H9 (cell line): ENCODE data around the gene FSTL1. TPM values are rescaled to one million over a fixed set of nuclear protein-coding genes. Genes with fewer than 3 reads are reported as not detected.
A peak's percentile ranks its signal among the peaks of the same experiment; 100 is the strongest.

Experiments
- DNase-seq: peaks from one replicate; pipeline ENCODE4 v3.0.0-alpha.2; 2017
- H2AFZ ChIP-seq: one replicate; pipeline ENCODE4 v1.6.1; 2013; ENCODE audit warnings: mild to moderate bottlenecking, low read length, control low read depth, moderate library complexity
- H2AK5ac ChIP-seq: 2 replicates; pipeline ENCODE4 v1.6.1; 2013; ENCODE audit warnings: low read length, control low read depth, mixed read lengths; ENCODE audit not compliant: insufficient read length
- H2BK120ac ChIP-seq: one replicate; pipeline ENCODE4 v1.6.1; 2013; ENCODE audit warnings: low read depth, mild to moderate bottlenecking, low read length, control low read depth, inconsistent platforms; ENCODE audit not compliant: poor library complexity, severe bottlenecking
- H2BK12ac ChIP-seq: 2 replicates; pipeline ENCODE4 v1.6.1; 2013; ENCODE audit warnings: low read length, control low read depth, mixed read lengths, low read depth; ENCODE audit not compliant: insufficient read length
- H2BK15ac ChIP-seq: 2 replicates; pipeline ENCODE4 v1.6.1; 2013; ENCODE audit warnings: low read depth, low read length, control low read depth
- H2BK20ac ChIP-seq: one replicate; pipeline ENCODE4 v1.6.1; 2013; ENCODE audit warnings: low read depth, mild to moderate bottlenecking, low read length, control low read depth, inconsistent platforms; ENCODE audit not compliant: poor library complexity, severe bottlenecking
- H2BK5ac ChIP-seq: 2 replicates; pipeline ENCODE4 v1.6.1; 2013; ENCODE audit warnings: low read length, control low read depth, mixed read lengths; ENCODE audit not compliant: insufficient read length
- H3K14ac ChIP-seq: 2 replicates; pipeline ENCODE4 v1.6.1; 2013; ENCODE audit warnings: low read length, control low read depth; ENCODE audit not compliant: insufficient read depth
- H3K18ac ChIP-seq: 2 replicates; pipeline ENCODE4 v1.6.1; 2013; ENCODE audit warnings: low read depth, mild to moderate bottlenecking, mixed read lengths, low read length, control low read depth; ENCODE audit not compliant: insufficient read length
- H3K23ac ChIP-seq: 2 replicates; pipeline ENCODE4 v1.6.1; 2013; ENCODE audit warnings: low read length, control low read depth, mixed read lengths, low read depth; ENCODE audit not compliant: insufficient read length
- H3K23me2 ChIP-seq: 2 replicates; pipeline ENCODE4 v1.6.1; 2013; ENCODE audit warnings: low read depth, mild to moderate bottlenecking, mixed read lengths, low read length, control low read depth; ENCODE audit not compliant: insufficient read length, poor library complexity, severe bottlenecking
- H3K27ac ChIP-seq: 2 replicates; pipeline ENCODE4 v1.5.1; 2013; ENCODE audit warnings: low read length, control low read depth, mixed read lengths, low read depth; ENCODE audit not compliant: insufficient read length
- H3K27me3 ChIP-seq: 2 replicates; pipeline ENCODE4 v1.6.1; 2013; ENCODE audit warnings: low read length, control low read depth, inconsistent platforms; ENCODE audit not compliant: insufficient read depth
- H3K4ac ChIP-seq: 2 replicates; pipeline ENCODE4 v1.6.1; 2013; ENCODE audit warnings: low read depth, mild to moderate bottlenecking, control low read depth, inconsistent platforms, low read length, moderate library complexity
- H3K4me1 ChIP-seq: 2 replicates; pipeline ENCODE4 v1.6.1; 2013; ENCODE audit warnings: low read length, control low read depth, inconsistent platforms; ENCODE audit not compliant: insufficient read depth
- H3K4me2 ChIP-seq: 2 replicates; pipeline ENCODE4 v1.6.1; 2013; ENCODE audit warnings: low read length, control low read depth, mixed read lengths; ENCODE audit not compliant: insufficient read length, insufficient read depth
- H3K56ac ChIP-seq: 2 replicates; pipeline ENCODE4 v1.6.1; 2013; ENCODE audit warnings: low read depth, mild to moderate bottlenecking, mixed read lengths, low read length, control low read depth; ENCODE audit not compliant: insufficient read length
- H3K79me1 ChIP-seq: 2 replicates; pipeline ENCODE4 v1.6.1; 2013; ENCODE audit warnings: low read depth, mild to moderate bottlenecking, moderate library complexity, low read length, control low read depth, inconsistent platforms; ENCODE audit not compliant: insufficient read depth, poor library complexity, severe bottlenecking
- H3K79me2 ChIP-seq: 2 replicates; pipeline ENCODE4 v1.6.1; 2013; ENCODE audit warnings: low read length, control low read depth, inconsistent platforms; ENCODE audit not compliant: insufficient read depth
- H3K9ac ChIP-seq: 2 replicates; pipeline ENCODE4 v1.6.1; 2013; ENCODE audit warnings: low read length, control low read depth, mixed read lengths; ENCODE audit not compliant: insufficient read length; ENCODE audit errors: extremely low read depth
- H3K9me3 ChIP-seq: one replicate; pipeline ENCODE4 v1.6.1; 2013; ENCODE audit warnings: low read depth, low read length, inconsistent platforms; ENCODE audit not compliant: control insufficient read depth
- H3T11ph ChIP-seq: one replicate; pipeline ENCODE4 v1.6.1; 2013; ENCODE audit warnings: mild to moderate bottlenecking, low read length, control low read depth, inconsistent platforms
- H4K20me1 ChIP-seq: one replicate; pipeline ENCODE4 v1.6.1; 2013; ENCODE audit not compliant: control insufficient read depth, insufficient read length, insufficient read depth
- H4K5ac ChIP-seq: 2 replicates; pipeline ENCODE4 v1.6.1; 2013; ENCODE audit warnings: low read depth, mild to moderate bottlenecking, mixed read lengths, low read length, control low read depth; ENCODE audit not compliant: insufficient read length
- H4K8ac ChIP-seq: replicated peaks from 2 replicates; pipeline ENCODE4 v1.6.1; 2013; ENCODE audit warnings: low read length, control low read depth, mixed read lengths, low read depth; ENCODE audit not compliant: insufficient read length
- H4K91ac ChIP-seq: 2 replicates; pipeline ENCODE4 v1.6.1; 2013; ENCODE audit warnings: low read depth, mild to moderate bottlenecking, moderate library complexity, mixed read lengths, low read length, control low read depth; ENCODE audit not compliant: insufficient read length
- H3K27ac Mint-ChIP-seq, 3 experiments: 2 replicates in 2 of 3; 3 replicates in 1 of 3; pipeline ENCODE4 v1.8.0; 2020 to 2021; ENCODE audit warnings: mixed read lengths in 3 of 3, mild to moderate bottlenecking in 1 of 3, moderate library complexity in 1 of 3
- H3K27me3 Mint-ChIP-seq: 2 replicates; pipeline ENCODE4 v1.8.0; 2021; ENCODE audit warnings: low read depth, mild to moderate bottlenecking, moderate library complexity, mixed read lengths
- H3K36me3 Mint-ChIP-seq, 3 experiments: 2 replicates in 2 of 3; 3 replicates in 1 of 3; pipeline ENCODE4 v1.8.0; 2020 to 2021; ENCODE audit warnings: low read depth in 3 of 3, mixed read lengths in 3 of 3; ENCODE audit not compliant: insufficient read depth in 1 of 3
- H3K4me1 Mint-ChIP-seq, 2 experiments: 2 replicates each; pipeline ENCODE4 v1.8.0; 2020; ENCODE audit warnings: mixed read lengths in 2 of 2
- H3K4me3 Mint-ChIP-seq, 2 experiments: 2 replicates in 1 of 2; 3 replicates in 1 of 2; pipeline ENCODE4 v1.8.0; 2020 to 2021; ENCODE audit warnings: mild to moderate bottlenecking in 2 of 2, mixed read lengths in 2 of 2, moderate library complexity in 1 of 2
- H3K9me3 Mint-ChIP-seq, 2 experiments: 2 replicates in 1 of 2; 3 replicates in 1 of 2; pipeline ENCODE4 v1.8.0; 2020; ENCODE audit warnings: mild to moderate bottlenecking in 2 of 2, mixed read lengths in 2 of 2, moderate library complexity in 1 of 2
- WGBS: extraction: QIAGEN DNeasy Blood & Tissue Kit; methylation state at CpG from one replicate; pipeline ENCODE4 v1.1.7; 2013; ENCODE audit warnings: missing lambda C conversion rate, low lambda C conversion rate, mixed read lengths; ENCODE audit not compliant: insufficient read length; ENCODE audit errors: extremely low coverage; 5-methylcytosine and 5-hydroxymethylcytosine counted together
- total RNA-seq: library from RNA; stranded (reverse); gene quantifications from 2 replicates; pipeline ENCODE4 v1.2.1, GENCODE V29; 2021
- TF ChIP-seq, protein P1 (sequence below): fragments of 200-600 bp; sonication (generic); conservative IDR thresholded peaks from 3 replicates; pipeline ENCODE4 v1.8.0; 2021; ENCODE audit warnings: antibody characterized with exemption, mild to moderate bottlenecking

FSTL1 gene
- total RNA-seq, 1 experiment from 2014 or later, result 326 TPM

DNA sequence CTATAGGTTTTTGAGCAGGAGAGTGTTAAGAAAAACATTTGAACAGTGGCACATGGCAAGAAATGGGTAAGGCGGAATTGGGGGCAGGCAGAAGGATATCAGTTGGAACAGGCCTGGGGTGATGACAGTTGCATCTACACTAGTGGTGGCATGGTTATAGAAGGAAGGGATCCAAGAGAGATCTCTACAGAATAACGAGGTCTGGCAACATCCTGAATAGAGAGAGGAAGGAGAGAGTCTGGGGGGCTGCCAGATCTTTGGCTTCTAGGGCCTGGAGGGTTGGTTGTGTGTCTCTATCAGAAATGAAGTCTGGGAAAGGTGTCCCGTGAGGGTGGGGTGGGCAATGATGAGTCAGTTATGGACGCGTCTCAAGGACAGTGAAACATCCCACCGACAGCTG is 26.3 kb downstream of the FSTL1 start:
- no CpG with 5 or more reads among the region's 6 CpGs for WGBS
- no peak overlapping the region for H3K56ac ChIP-seq
- TF ChIP-seq, protein P1, sequence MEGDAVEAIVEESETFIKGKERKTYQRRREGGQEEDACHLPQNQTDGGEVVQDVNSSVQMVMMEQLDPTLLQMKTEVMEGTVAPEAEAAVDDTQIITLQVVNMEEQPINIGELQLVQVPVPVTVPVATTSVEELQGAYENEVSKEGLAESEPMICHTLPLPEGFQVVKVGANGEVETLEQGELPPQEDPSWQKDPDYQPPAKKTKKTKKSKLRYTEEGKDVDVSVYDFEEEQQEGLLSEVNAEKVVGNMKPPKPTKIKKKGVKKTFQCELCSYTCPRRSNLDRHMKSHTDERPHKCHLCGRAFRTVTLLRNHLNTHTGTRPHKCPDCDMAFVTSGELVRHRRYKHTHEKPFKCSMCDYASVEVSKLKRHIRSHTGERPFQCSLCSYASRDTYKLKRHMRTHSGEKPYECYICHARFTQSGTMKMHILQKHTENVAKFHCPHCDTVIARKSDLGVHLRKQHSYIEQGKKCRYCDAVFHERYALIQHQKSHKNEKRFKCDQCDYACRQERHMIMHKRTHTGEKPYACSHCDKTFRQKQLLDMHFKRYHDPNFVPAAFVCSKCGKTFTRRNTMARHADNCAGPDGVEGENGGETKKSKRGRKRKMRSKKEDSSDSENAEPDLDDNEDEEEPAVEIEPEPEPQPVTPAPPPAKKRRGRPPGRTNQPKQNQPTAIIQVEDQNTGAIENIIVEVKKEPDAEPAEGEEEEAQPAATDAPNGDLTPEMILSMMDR, result no peak
- no peaks in the 10 kb centered on the region for H4K20me1 ChIP-seq
- Mint-ChIP-seq H3K27ac (peak overlapping the region in 1 of 3 experiments; percentile 16; a peak in 2 of 7 replicates), H3K4me3 (no peak overlapping the region), H3K9me3 (no peaks in the 10 kb centered on the region), H3K27me3 (no peaks in the 10 kb centered on the region), H3K4me1 (peaks cover 18 to 30% of the 10 kb centered on the region in 2 experiments), H3K36me3 (peaks cover 3 to 17% (median 8%) of the 10 kb centered on the region in 3 experiments; a peak in 6 of 7 replicates)
- H3K27ac ChIP-seq, result no peak overlapping the region
- H2BK5ac ChIP-seq, result no peak overlapping the region
- no peak overlapping the region for H4K5ac ChIP-seq
- H2BK12ac ChIP-seq, result no peak overlapping the region
- H3K9me3 ChIP-seq, result no peaks in the 10 kb centered on the region
- H4K91ac ChIP-seq, result no peak overlapping the region
- H3K9ac ChIP-seq, result no peak overlapping the region
- no peak overlapping the region for H2BK20ac ChIP-seq
- H3K79me1 ChIP-seq, result no peaks in the 10 kb centered on the region
- no peak overlapping the region for H2AK5ac ChIP-seq
- no peak overlapping the region for H3K23ac ChIP-seq
- no peak overlapping the region for H2AFZ ChIP-seq
- H3K18ac ChIP-seq, result no peak overlapping the region
- no peaks in the 10 kb centered on the region; the same call in 1 of the 2 replicates for H3K79me2 ChIP-seq
- 0 out of 2 replicates have a peak, but pooled peaks cover under 1% of the 10 kb centered on the region for H3K4me1 ChIP-seq
- DNase-seq, result no peak
- H2BK120ac ChIP-seq, result no peak overlapping the region
- H3K4me2 ChIP-seq, result no peak overlapping the region
- no peak overlapping the region for H3K4ac ChIP-seq
- H3K14ac ChIP-seq, result no peak overlapping the region
- H2BK15ac ChIP-seq, result no peak overlapping the region
- no peak overlapping the region for H3T11ph ChIP-seq
- H3K27me3 ChIP-seq, result no peaks in the 10 kb centered on the region
- no peaks in the 10 kb centered on the region for H3K23me2 ChIP-seq
- no peak overlapping the region for H4K8ac ChIP-seq
